Measurements from ENCODE around the gene CKAP2L.

DNA sequence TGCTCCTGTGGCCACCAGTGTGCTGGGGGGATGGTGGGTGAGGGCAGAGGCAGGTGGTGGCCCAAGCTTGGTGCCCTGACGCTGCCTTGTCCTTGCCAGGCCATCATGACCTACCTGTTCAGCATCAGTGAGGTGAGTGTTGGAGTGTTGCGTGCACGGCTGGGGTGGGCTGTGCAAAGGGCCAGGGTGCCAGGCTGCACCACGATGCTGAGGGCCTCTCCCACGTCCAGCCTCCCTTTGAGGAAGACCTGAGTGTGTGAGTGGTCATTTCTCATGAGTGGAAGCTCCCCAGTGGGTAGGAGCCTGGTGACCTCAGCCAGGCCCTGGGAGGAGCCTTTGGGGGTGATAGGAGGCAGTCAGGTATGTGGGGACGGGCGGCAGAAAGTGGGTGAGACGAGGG is 40.4 kb downstream of the CKAP2L start:
- TF ChIP-seq POLR2A (IDR thresholded peaks at IDR 0.05; ENCODE audit: low read length): no peak
- no peak for TF ChIP-seq GATA1 (IDR thresholded peaks at IDR 0.05; ENCODE audit: low read depth, low read length)
